K562 (cell line): ENCODE measurements around the gene VGLL3. TPM values are rescaled to one million over a fixed set of nuclear protein-coding genes. Genes with fewer than 3 reads are reported as not detected.

Experiments
- ATAC-seq: fragments of 200-7000 bp; cut with Tn5 transposase; 3 replicates; pipeline ENCODE4 v1.9.1; 2020; ENCODE audit warnings: moderate library complexity
- Bru-seq: library from RNA; stranded (reverse); fragments of 400-500 nt; gene quantifications from one replicate; lab custom pipeline; 2021; lab: Mats Ljungman, UMichigan
- BruChase-seq, 2 experiments: library from RNA; stranded (reverse); fragments of 400-500 nt; gene quantifications; one replicate each; lab custom pipeline; 2021; lab: Mats Ljungman, UMichigan
- BruUV-seq: library from RNA; stranded (reverse); fragments of 400-500 nt; replicated peaks from 2 replicates; lab custom pipeline; 2021; lab: Mats Ljungman, UMichigan
- CTCF ChIA-PET: fragments of 300-600 bp; formaldehyde crosslinking; extraction: SDS; loops from one replicate; lab custom pipeline; 2021; ENCODE audit warnings: low intra/inter-chr PET ratio; lab: Yijun Ruan, JAX
- POLR2A ChIA-PET: fragments of 300-600, 350-650 bp; sonication (Branson Sonifier 250); formaldehyde crosslinking; extraction: SDS; loops from one replicate; lab custom pipeline; 2021; ENCODE audit warnings: antibody characterized with exemption, inconsistent platforms; lab: Yijun Ruan, JAX
- DNase-seq, 4 experiments: peaks; one replicate each; pipeline versions ENCODE4 v3.0.0 to v3.0.0-alpha.2; 2011 to 2018; ENCODE audit warnings: low spot score in 3 of 4, mixed read lengths in 3 of 4; ENCODE audit errors: extremely low read depth in 1 of 4
- FAIRE-seq: peaks from 2 replicates; lab custom pipeline; 2011; peaks lifted over from hg19 to GRCh38; lab: Jason Lieb, UNC
- H2AFZ ChIP-seq: 2 replicates; pipeline ENCODE4 v1.6.0; 2011; ENCODE audit warnings: low read depth, low read length, control low read depth, inconsistent platforms
- H3K27ac ChIP-seq: fragments of 200-600 bp; 3 replicates; pipeline ENCODE4 v1.8.0; 2011; ENCODE audit warnings: low read depth, mild to moderate bottlenecking, control low read depth, inconsistent platforms, low read length, moderate library complexity, mixed read lengths; ENCODE audit errors: extremely low read depth
- H3K27me3 ChIP-seq, 2 experiments: fragments of 300-600 bp in 1 of 2; 2 replicates in 1 of 2; 3 replicates in 1 of 2; pipeline versions ENCODE4 v1.6.0 to v1.8.0; 2011; ENCODE audit warnings: inconsistent platforms in 2 of 2, low read length in 2 of 2, mild to moderate bottlenecking in 1 of 2, mixed read lengths in 1 of 2, moderate library complexity in 1 of 2; ENCODE audit not compliant: control insufficient read depth in 2 of 2, insufficient read depth in 2 of 2
- H3K36me3 ChIP-seq: fragments of 300-600 bp; 3 replicates; pipeline ENCODE4 v1.8.0; 2011; ENCODE audit warnings: mild to moderate bottlenecking, low read length, inconsistent platforms; ENCODE audit not compliant: control insufficient read depth, insufficient read depth
- H3K4me1 ChIP-seq, 2 experiments: fragments of 200-600 bp in 1 of 2; replicated peaks in 1 of 2; 2 replicates in 1 of 2; 3 replicates in 1 of 2; pipeline versions ENCODE4 v1.5.1 to v1.8.0; 2011; ENCODE audit warnings: inconsistent platforms in 2 of 2, low read length in 2 of 2, mild to moderate bottlenecking in 1 of 2, mixed read lengths in 1 of 2, moderate library complexity in 1 of 2; ENCODE audit not compliant: control insufficient read depth in 2 of 2, insufficient read depth in 2 of 2
- H3K4me2 ChIP-seq: 2 replicates; pipeline ENCODE4 v1.6.1; 2011; ENCODE audit warnings: low read length, control low read depth, inconsistent platforms, mixed read lengths; ENCODE audit not compliant: insufficient read depth
- H3K4me3 ChIP-seq: fragments of 200-600 bp; sonication (generic), shearing (Covaris generic); 2 replicates; pipeline ENCODE4 v1.5.1; 2016; ENCODE audit warnings: control low read depth, inconsistent platforms
- H3K79me2 ChIP-seq: fragments of 200-600 bp; 3 replicates; pipeline ENCODE4 v1.8.0; 2011; ENCODE audit warnings: low read length, inconsistent platforms; ENCODE audit not compliant: control insufficient read depth, insufficient read depth
- H3K9ac ChIP-seq, 2 experiments: 2 replicates each; pipeline versions ENCODE4 v1.6.0 to v1.6.1; 2011; ENCODE audit warnings: low read depth in 2 of 2, low read length in 2 of 2, control low read depth in 1 of 2, inconsistent platforms in 1 of 2, mild to moderate bottlenecking in 1 of 2, mixed read lengths in 1 of 2; ENCODE audit not compliant: insufficient read depth in 1 of 2
- H3K9me1 ChIP-seq: one replicate; pipeline ENCODE4 v1.6.0; 2011; ENCODE audit warnings: inconsistent platforms, mild to moderate bottlenecking, low read length, moderate library complexity; ENCODE audit not compliant: control insufficient read depth, insufficient read depth
- H3K9me3 ChIP-seq: replicated peaks from 2 replicates; pipeline ENCODE4 v1.5.1; 2011; ENCODE audit warnings: low read depth, low read length, inconsistent platforms; ENCODE audit not compliant: control insufficient read depth, insufficient read depth
- H4K20me1 ChIP-seq: replicated peaks from 2 replicates; pipeline ENCODE4 v1.6.1; 2011; ENCODE audit warnings: low read length, inconsistent platforms, mixed read lengths; ENCODE audit not compliant: control insufficient read depth, insufficient read depth
- PCBP2 ChIP-seq: fragments of 200-400 bp; formaldehyde crosslinking; IDR thresholded peaks from 2 replicates; pipeline ENCODE4 v1.6.1; 2018; ENCODE audit warnings: low read length, low read depth, mild to moderate bottlenecking, moderate library complexity; ENCODE audit not compliant: poor library complexity, severe bottlenecking
- RBM17 ChIP-seq: fragments of 200-400 bp; formaldehyde crosslinking; IDR thresholded peaks from 2 replicates; pipeline ENCODE4 v1.6.1; 2017; ENCODE audit warnings: low read depth, mild to moderate bottlenecking, low read length, borderline replicate concordance
- TEAD2 ChIP-seq: fragments of 450-650 bp; IDR thresholded peaks from 2 replicates; pipeline ENCODE4 v1.6.1; 2016; ENCODE audit warnings: missing genetic modification characterization, control low read depth, missing compliant biosample characterization
- VEZF1 ChIP-seq: fragments of 200-800 bp; sonication (Bioruptor generic); IDR thresholded peaks from 2 replicates; pipeline ENCODE4 v1.6.1; 2017; ENCODE audit warnings: missing genetic modification characterization, missing compliant biosample characterization
- ZNF274 ChIP-seq: IDR thresholded peaks from 2 replicates; pipeline ENCODE4 v1.6.1; 2011; ENCODE audit warnings: low read depth, mild to moderate bottlenecking, low read length, moderate library complexity, borderline replicate concordance
- WGBS: fragments of 100-300 bp; shearing (Covaris generic); methylation state at CpG from one replicate; pipeline ENCODE4 v1.1.6; 2016; ENCODE audit warnings: low coverage, mixed read lengths; ENCODE audit not compliant: insufficient coverage; ENCODE audit errors: missing lambda C conversion rate; 5-methylcytosine and 5-hydroxymethylcytosine counted together
- in situ Hi-C: fragments of 300-500 bp; cut with MboI; formaldehyde crosslinking; loops from 4 replicates; pipeline ENCODE4 v1.15.0; 2018; ENCODE audit warnings: inconsistent platforms, mixed read lengths
- intact Hi-C: fragments of 100-400 bp; cut with micrococcal nuclease; formaldehyde crosslinking; loops from 2 replicates; pipeline ENCODE4 v1.14.2; 2022
- long read RNA-seq, 3 experiments: library from polyadenylated mRNA in 2 of 3; library from RNA in 1 of 3; unstranded in 2 of 3; stranded (forward) in 1 of 3; transcript quantifications; one replicate each; pipeline ENCODE4 v2.0.0, GENCODE V29; 2019 to 2022
- polyA minus RNA-seq, 3 experiments: library from RNA; depleted of rRNA, polyadenylated mRNA; stranded (reverse); fragments of >200 nt; gene quantifications; 2 replicates each; pipeline ENCODE4 v1.2.3, GENCODE V29; 2011
- polyA plus RNA-seq, 8 experiments: library from polyadenylated mRNA; depleted of rRNA in 4 of 8; stranded (reverse) in 5 of 8; unstranded in 3 of 8; fragments of >200 nt; fragmentation: Nextera tagmentation in 2 of 8; fragmentation: Illumina TruSeq in 1 of 8; extraction: Ambion mirVana in 2 of 8; extraction: Trizol in 1 of 8; gene quantifications; 2 replicates each; pipeline versions ENCODE4 v1.2.1 to v1.2.3, GENCODE V29; 2011 to 2014; ENCODE audit warnings: inconsistent platforms in 1 of 8, missing spikeins in 1 of 8
- total RNA-seq, 7 experiments: library from RNA; depleted of rRNA in 6 of 7; stranded (reverse); fragments of >200 nt in 6 of 7; fragmentation: Illumina TruSeq in 2 of 7; extraction: Trizol in 2 of 7; gene quantifications; 2 replicates each; pipeline versions ENCODE4 v1.2.1 to v1.2.3, GENCODE V29; 2011 to 2021; ENCODE audit warnings: low replicate concordance in 1 of 7

Gene VGLL3
- total RNA-seq (2011; cell fraction: chromatin; rRNA removed; ENCODE audit: low replicate concordance), result not detected in 2 replicates
- not detected in 2 replicates for total RNA-seq (2011; cell fraction: nucleolus; rRNA removed)
- not detected in 2 replicates for total RNA-seq (2011; cell fraction: nucleoplasm; rRNA removed)
- total RNA-seq (2014; rRNA removed) (not detected in 2 replicates), total RNA-seq (2014; rRNA removed; fragmentation: Illumina TruSeq; extraction: Trizol) (not detected in 2 replicates), total RNA-seq (2015; rRNA removed; fragmentation: Illumina TruSeq; extraction: Trizol) (0.04 TPM in 1 of 2 replicates, not detected in the other), total RNA-seq (2021) (0.02 and 0.09 TPM in 2 replicates), polyA plus RNA-seq (2011; rRNA removed) (not detected in 2 replicates), polyA plus RNA-seq (2014; fragmentation: Illumina TruSeq; extraction: Trizol) (not detected in 2 replicates), polyA plus RNA-seq (2014; fragmentation: Nextera tagmentation; extraction: Ambion mirVana) (not detected), polyA plus RNA-seq (2014; rRNA removed) (under 0.01 TPM in 1 of 2 replicates, not detected in the other), polyA minus RNA-seq (2011; rRNA and poly(A)+ RNA removed) (not detected in 2 replicates), Bru-seq, nascent RNA (percentile 7 among the genes with signal in this experiment), BruChase-seq, experiment 1, labeled RNA remaining after a 2-hour chase (percentile 4 among the genes with signal in this experiment), BruChase-seq, experiment 2, labeled RNA remaining after a 6-hour chase (percentile 7 among the genes with signal in this experiment)
- not detected in 2 replicates for polyA plus RNA-seq (2011; cell fraction: cytosol; rRNA removed)
- not detected in 2 replicates for polyA plus RNA-seq (2011; cell fraction: nucleus; rRNA removed)
- 0.01 TPM in 2 replicates for polyA plus RNA-seq (2012)
- polyA minus RNA-seq (2011; cell fraction: cytosol; rRNA and poly(A)+ RNA removed), result 0.55 TPM in 1 of 2 replicates, not detected in the other
- polyA minus RNA-seq (2011; cell fraction: nucleus; rRNA and poly(A)+ RNA removed), result not detected in 2 replicates
- long read RNA-seq, experiment 1, result 0 reads
- long read RNA-seq, experiment 2, result 0 reads
- long read RNA-seq, experiment 3, result 0 reads

- H3K27ac ChIP-seq, result no peak within 1 kb of the TSS
- intact Hi-C loops (no loop called here), in situ Hi-C loops (no loop called here)
- H3K4me2 ChIP-seq, result no peak within 1 kb of the TSS
- H3K79me2 ChIP-seq, result no peaks in the 10 kb centered on the region
- H3K36me3 ChIP-seq, result no peaks in the 10 kb centered on the region
- no peaks in the 10 kb centered on the region for H3K9me1 ChIP-seq
- no peak within 1 kb of the TSS for H3K4me3 ChIP-seq
- 1% methylated on average over 14 of the region's 77 CpGs for WGBS
- no peak for ATAC-seq
- no peaks in the 10 kb centered on the region for H4K20me1 ChIP-seq
- no peak within 1 kb of the TSS for H3K9ac ChIP-seq
- H3K9me3 ChIP-seq, result no peaks in the 10 kb centered on the region
- peaks cover 0 to 8% of the 10 kb centered on the region in 2 experiments; a peak in 2 of 5 replicates for H3K27me3 ChIP-seq
- no peak within 1 kb of the TSS for H2AFZ ChIP-seq
- FAIRE-seq, result no peak
- POLR2A ChIA-PET, result no interaction called here
- CTCF ChIA-PET, result no interaction called here
- no TSS peak for BruUV-seq
- peaks cover 0 to 12% of the 10 kb centered on the region in 2 experiments; a peak in 1 of 5 replicates for H3K4me1 ChIP-seq
- no peak for TF ChIP-seq TEAD2
- no peak for TF ChIP-seq RBM17
- no peak for TF ChIP-seq PCBP2
- TF ChIP-seq VEZF1 (CRISPR knock-in tag), result peak; percentile 28; the same call in 1 of the 2 replicates
- no peak for TF ChIP-seq ZNF274
- no peak for DNase-seq
Measured at GRCh38 chr3:86990734-86991481, at the start of gene VGLL3. VGLL3 (minus strand) TSS chr3:86991149; CDS start chr3:86990743, 406 bp downstream.
